Measurements from ENCODE around the gene GRM5.

- TF ChIP-seq CTCF (conservative IDR thresholded peaks at IDR 0.05) (no peak), EZH2 (IDR thresholded peaks at IDR 0.05; ENCODE audit: low read depth) (no peak)
Observed at GRCh38 chr11:88619071-88619425, 446.7 kb downstream of the GRM5 start.

Measured in PC-9 (cell line).